Ovary (tissue), 9 donors: ENCODE results near the gene RBAK. TPM values are rescaled to one million over a fixed set of nuclear protein-coding genes. Genes with fewer than 3 reads are reported as not detected.

ENCODE experiments used
- DNase-seq, 5 donors: peaks; one replicate each; pipeline ENCODE4 v3.0.0-alpha.2; 2019 to 2020
- H3K27ac ChIP-seq, 2 donors: fragments of 200-600 bp; one replicate each; pipeline versions ENCODE4 v1.5.1 to v1.8.0; 2019 to 2022
- H3K27me3 ChIP-seq: fragments of 200-600 bp; one replicate; pipeline ENCODE4 v1.8.0; 2022
- H3K36me3 ChIP-seq: fragments of 200-600 bp; sonication (generic); one replicate; pipeline ENCODE4 v1.5.1; 2019
- H3K4me1 ChIP-seq: one replicate; pipeline ENCODE4 v1.8.1; 2013; ENCODE audit warnings: mild to moderate bottlenecking, moderate library complexity; ENCODE audit not compliant: insufficient read depth
- H3K4me3 ChIP-seq: fragments of 200-600 bp; sonication (generic); one replicate; pipeline ENCODE4 v1.5.1; 2017
- H3K9me3 ChIP-seq, 2 donors: fragments of 200-600 bp in 1 of 2; sonication (generic) in 1 of 2; one replicate each; pipeline versions ENCODE4 v1.5.1 to v1.8.1; 2013 to 2019; ENCODE audit warnings: mild to moderate bottlenecking in 1 of 2, moderate library complexity in 1 of 2
- EP300 ChIP-seq: sonication (generic); formaldehyde crosslinking; IDR thresholded peaks from one replicate; pipeline ENCODE4 v1.6.1; 2017; ENCODE audit warnings: antibody characterized with exemption
- POLR2A ChIP-seq: fragments of 450-650 bp; IDR thresholded peaks from one replicate; pipeline ENCODE4 v1.6.1; 2017; ENCODE audit warnings: antibody characterized with exemption, mild to moderate bottlenecking, moderate library complexity
- WGBS, 3 donors: extraction: QIAGEN DNeasy Blood & Tissue Kit in 1 of 3; methylation state at CpG; one replicate each; pipeline versions ENCODE4 v1.1.5 to v1.1.7; 2013 to 2017; 5-methylcytosine and 5-hydroxymethylcytosine counted together
- intact Hi-C, 4 donors: fragments of 100-400 bp; cut with DNase I; formaldehyde crosslinking; loops; one replicate each; pipeline versions ENCODE4 v1.11.0 to v1.15.1; 2022 to 2023
- polyA plus RNA-seq, 2 donors: library from polyadenylated mRNA; stranded (reverse); fragments of 200-250 nt in 1 of 2; fragments of 350-450 nt in 1 of 2; fragmentation: Illumina TruSeq in 1 of 2; extraction: RNeasy Lipid Tissue Mini Kit (QIAGEN cat#74804) in 1 of 2; gene quantifications; one replicate each; pipeline ENCODE4 v1.2.3, GENCODE V29; 2013 to 2014
- total RNA-seq, 7 donors: library from RNA; depleted of rRNA in 2 of 7; stranded (reverse); fragments of >200 nt in 2 of 7; fragmentation: NEBNext Ultra II Directional in 3 of 7; extraction: Animal tissue kit (Norgen Biotek cat#: 25700) in 3 of 7; gene quantifications; one replicate each; pipeline versions ENCODE4 v1.1.0 to v1.2.4, GENCODE V29; 2016 to 2023
- TF ChIP-seq, protein P1 (sequence below), 3 donors: fragments of 450-650 bp in 2 of 3; fragments of 200-600 bp in 1 of 3; IDR thresholded peaks; one replicate each; pipeline versions ENCODE4 v1.5.1 to v1.8.0; 2016 to 2022; ENCODE audit warnings: antibody characterized with exemption in 3 of 3, mild to moderate bottlenecking in 1 of 3
- donor health status: DM: no; HTN: no; CAD: no; lungs with moderate emphysema.
- donor health status: DM: no; HTN: no; CAD: no.
- donor health status: Bipolar disorder and iron deficiency.
- donor health status: DM: yes; HTN: yes; CAD: no.
- donor health status: DM: no; HTN: no; CAD: no.
- donor health status: DM: yes; HTN: yes; CAD: no.

RBAK gene
- total and polyA plus RNA-seq, 9 donors, result 4.7 to 12.8 (median 9.5) TPM

DNA sequence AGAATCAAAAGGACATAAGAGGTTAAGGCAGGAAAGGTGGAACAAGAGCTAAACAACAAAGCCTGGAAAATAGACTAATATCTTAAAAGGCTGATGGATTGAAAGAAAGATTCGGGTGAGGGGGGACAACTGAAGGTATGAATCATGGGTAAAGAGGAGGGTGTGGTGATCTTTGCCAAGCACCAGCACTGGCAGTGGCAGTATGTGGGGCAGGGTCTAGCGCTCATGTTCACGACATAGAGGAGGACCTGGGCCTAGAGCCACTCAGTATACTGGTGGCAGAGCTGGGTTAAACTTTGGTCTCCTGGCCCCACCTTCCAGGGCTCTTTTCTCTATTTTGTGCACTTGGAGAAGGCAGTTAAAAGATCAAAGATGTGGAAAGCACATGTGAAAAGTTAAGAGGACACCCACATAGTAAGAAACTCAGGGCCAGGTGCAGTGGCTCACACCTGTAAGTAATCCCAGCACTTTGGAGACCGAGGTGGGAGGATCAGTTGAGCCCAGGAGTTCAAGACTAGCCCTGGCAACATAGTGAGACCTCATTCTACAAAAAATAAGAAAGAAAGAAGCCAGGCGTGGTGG is 46.2 kb upstream of the RBAK start:
- Histone ChIP-seq H3K4me3 (no peak overlapping the region), H3K36me3 (no peaks in the 10 kb centered on the region), H3K27me3 (no peaks in the 10 kb centered on the region), H3K9me3 (no peaks in the 10 kb centered on the region), H3K4me1 (no peaks in the 10 kb centered on the region), H3K27ac (no peak overlapping the region)
- intact Hi-C loops, result no loop called here
- TF ChIP-seq EP300 (no peak), POLR2A (no peak)
- TF ChIP-seq, protein P1, sequence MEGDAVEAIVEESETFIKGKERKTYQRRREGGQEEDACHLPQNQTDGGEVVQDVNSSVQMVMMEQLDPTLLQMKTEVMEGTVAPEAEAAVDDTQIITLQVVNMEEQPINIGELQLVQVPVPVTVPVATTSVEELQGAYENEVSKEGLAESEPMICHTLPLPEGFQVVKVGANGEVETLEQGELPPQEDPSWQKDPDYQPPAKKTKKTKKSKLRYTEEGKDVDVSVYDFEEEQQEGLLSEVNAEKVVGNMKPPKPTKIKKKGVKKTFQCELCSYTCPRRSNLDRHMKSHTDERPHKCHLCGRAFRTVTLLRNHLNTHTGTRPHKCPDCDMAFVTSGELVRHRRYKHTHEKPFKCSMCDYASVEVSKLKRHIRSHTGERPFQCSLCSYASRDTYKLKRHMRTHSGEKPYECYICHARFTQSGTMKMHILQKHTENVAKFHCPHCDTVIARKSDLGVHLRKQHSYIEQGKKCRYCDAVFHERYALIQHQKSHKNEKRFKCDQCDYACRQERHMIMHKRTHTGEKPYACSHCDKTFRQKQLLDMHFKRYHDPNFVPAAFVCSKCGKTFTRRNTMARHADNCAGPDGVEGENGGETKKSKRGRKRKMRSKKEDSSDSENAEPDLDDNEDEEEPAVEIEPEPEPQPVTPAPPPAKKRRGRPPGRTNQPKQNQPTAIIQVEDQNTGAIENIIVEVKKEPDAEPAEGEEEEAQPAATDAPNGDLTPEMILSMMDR (IDR thresholded peaks at IDR 0.05), result no peak
- DNase-seq, result no peak
- 87 to 91% (median 90%) methylated on average over 5 of the region's 5 CpGs for WGBS, 3 donors

DNA sequence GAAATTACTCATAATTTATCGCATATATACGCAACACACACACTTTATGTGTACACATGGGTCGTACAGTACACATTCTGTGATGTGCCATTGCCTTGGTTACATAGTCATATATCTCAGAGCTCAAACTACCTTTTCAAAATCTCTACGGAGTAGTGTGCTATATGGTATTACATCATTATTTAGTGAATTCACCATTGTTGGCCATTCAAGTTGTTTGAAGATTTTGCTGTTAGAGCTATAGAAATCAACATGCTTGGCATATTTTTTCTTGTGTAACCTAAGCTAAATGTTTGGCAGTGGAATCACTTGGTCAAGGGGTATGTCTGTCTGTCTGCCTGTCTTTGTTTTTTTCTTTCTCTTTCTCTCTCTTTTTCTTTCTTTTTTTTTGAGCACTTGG is 44.7 kb upstream of the RBAK start:
- intact Hi-C loops, result no loop called here
- H3K4me1 ChIP-seq, result no peaks in the 10 kb centered on the region
- H3K27ac ChIP-seq, result no peak overlapping the region
- H3K9me3 ChIP-seq, result no peaks in the 10 kb centered on the region
- 85 to 92% (median 90%) methylated on average over 4 of the region's 4 CpGs for WGBS, 3 donors
- DNase-seq, result no peak
- no peak for TF ChIP-seq EP300
- TF ChIP-seq, protein P1 (IDR thresholded peaks at IDR 0.05), result no peak
- TF ChIP-seq POLR2A, result no peak
- H3K36me3 ChIP-seq, result no peaks in the 10 kb centered on the region
- H3K4me3 ChIP-seq, result no peak overlapping the region
- no peaks in the 10 kb centered on the region for H3K27me3 ChIP-seq

DNA sequence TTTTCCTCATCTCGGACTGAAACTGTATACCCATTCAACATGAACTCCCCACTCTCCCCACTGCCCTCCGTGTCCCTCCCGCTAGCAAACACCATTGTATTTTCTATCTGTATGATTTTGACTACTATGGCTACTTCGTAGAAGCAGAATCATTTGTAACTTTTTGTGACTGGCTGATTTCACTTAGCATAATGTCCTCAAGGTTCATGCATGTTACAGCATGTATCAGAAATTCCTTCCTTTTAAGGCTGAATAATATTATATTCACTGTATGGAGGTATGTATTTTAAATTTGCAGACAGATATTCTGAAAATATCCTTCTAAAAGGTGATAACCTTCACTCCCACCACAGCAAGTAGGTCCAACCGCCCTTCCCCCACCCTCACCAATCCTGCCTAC is 43.7 kb upstream of the RBAK start:
- Histone ChIP-seq H3K27ac (no peak overlapping the region), H3K4me1 (no peaks in the 10 kb centered on the region), H3K4me3 (no peak overlapping the region), H3K27me3 (no peaks in the 10 kb centered on the region), H3K36me3 (no peaks in the 10 kb centered on the region), H3K9me3 (no peaks in the 10 kb centered on the region)
- 95 to 97% (median 96%) methylated on average over 5 of the region's 5 CpGs for WGBS, 3 donors
- intact Hi-C loops, result no loop called here
- TF ChIP-seq, protein P1 (IDR thresholded peaks at IDR 0.05), result no peak
- DNase-seq, result no peak

DNA sequence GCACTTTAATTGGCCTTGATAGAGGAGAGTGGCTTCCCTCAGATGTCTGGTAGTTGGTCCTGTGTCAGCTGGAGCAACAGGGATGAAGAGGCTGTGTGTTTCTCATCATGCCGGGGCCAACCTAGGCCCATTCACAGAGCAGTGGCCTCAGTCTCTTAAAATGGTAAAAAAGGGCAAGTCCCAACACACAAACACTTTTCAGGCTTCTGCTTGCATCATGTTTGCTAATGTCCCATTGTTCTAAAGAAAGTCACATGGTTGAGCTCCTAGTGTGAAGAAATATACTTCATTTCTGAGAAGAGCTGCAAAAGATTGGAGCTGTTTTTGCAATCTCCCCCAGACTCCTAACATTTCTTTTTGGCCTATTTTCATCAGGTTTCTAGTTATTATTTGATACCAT is 40.6 kb upstream of the RBAK start:
- 79 to 95% (median 84%) methylated on average over 1 of the region's 1 CpG for WGBS, 3 donors
- TF ChIP-seq POLR2A, result no peak
- TF ChIP-seq EP300, result no peak
- TF ChIP-seq, protein P1 (IDR thresholded peaks at IDR 0.05), result no peak
- no peak overlapping the region for H3K27ac ChIP-seq
- H3K36me3 ChIP-seq, result no peaks in the 10 kb centered on the region
- no peaks in the 10 kb centered on the region for H3K4me1 ChIP-seq
- H3K27me3 ChIP-seq, result no peaks in the 10 kb centered on the region
- intact Hi-C loops, result no loop called here
- H3K4me3 ChIP-seq, result no peak overlapping the region
- no peaks in the 10 kb centered on the region for H3K9me3 ChIP-seq
- DNase-seq, result no peak
